H1 (cell line): ENCODE measurements around the gene RFX1. TPM values are rescaled to one million over a fixed set of nuclear protein-coding genes. Genes with fewer than 3 reads are reported as not detected.

Experiments used
- ASH2L ChIP-seq: fragments of 200-600, 300-600 bp; sonication (generic); IDR thresholded peaks from one replicate; pipeline ENCODE4 v1.7.1; 2017; ENCODE audit warnings: low read length
- ATF2 ChIP-seq: IDR thresholded peaks from 2 replicates; pipeline ENCODE4 v1.6.1; 2012; ENCODE audit warnings: low read length, inconsistent platforms
- BCL11A ChIP-seq, 2 experiments: IDR thresholded peaks; one replicate each; pipeline ENCODE4 v1.6.1; 2011; ENCODE audit warnings: low read depth in 2 of 2, low read length in 2 of 2, mild to moderate bottlenecking in 2 of 2
- CHD1 ChIP-seq: IDR thresholded peaks from 2 replicates; pipeline ENCODE4 v1.6.1; 2012; ENCODE audit warnings: low read depth, low read length, improper control_type of control experiment
- CHD7 ChIP-seq: fragments of 300-600 bp; sonication (generic); IDR thresholded peaks from 2 replicates; pipeline ENCODE4 v1.7.1; 2012; ENCODE audit warnings: low read length, moderate library complexity, mild to moderate bottlenecking, inconsistent platforms; ENCODE audit not compliant: insufficient replicate concordance
- RBBP5 ChIP-seq: IDR thresholded peaks from 2 replicates; pipeline ENCODE4 v1.7.1; 2012; ENCODE audit warnings: low read depth, mild to moderate bottlenecking, inconsistent platforms, low read length, moderate library complexity, borderline replicate concordance
- RFX5 ChIP-seq: IDR thresholded peaks from 2 replicates; pipeline ENCODE4 v1.6.1; 2011; ENCODE audit warnings: low read depth, low read length, improper control_type of control experiment, borderline replicate concordance
- TCF12 ChIP-seq: IDR thresholded peaks from 2 replicates; pipeline ENCODE4 v1.6.1; 2011; ENCODE audit warnings: low read depth, mild to moderate bottlenecking, low read length
- polyA plus RNA-seq, 7 experiments: library from polyadenylated mRNA; depleted of rRNA in 3 of 7; stranded (reverse) in 5 of 7; unstranded in 2 of 7; fragments of >200 nt in 5 of 7; fragments of 200-250 nt in 2 of 7; gene quantifications; 1 replicate in 5 of 7; 2 replicates in 1 of 7; 4 replicates in 1 of 7; pipeline versions ENCODE4 v1.2.1 to v1.2.3, GENCODE V29; 2011 to 2013; ENCODE audit warnings: missing spikeins in 2 of 7, mixed read lengths in 2 of 7
- total RNA-seq: library from RNA; stranded (reverse); fragmentation: NEBNext Ultra II Directional; extraction: Animal tissue kit (Norgen Biotek cat#: 25700); gene quantifications from 2 replicates; pipeline ENCODE4 v1.2.1, GENCODE V29; 2021

The RFX1 gene
- total and polyA plus RNA-seq, 2 of the 8 experiments (the other 6 are each of a cell fraction or from before 2014, with no cell fraction given) = 4.9 to 17.0 TPM

GRCh38 chr19:13935765-13936510 is 70.2 kb downstream of the RFX1 start (continued):
- TF ChIP-seq CHD7 (no peak), RBBP5 (peak; percentile 20; the same call in 1 of the 2 replicates), BCL11A (IDR thresholded peaks at IDR 0.05; ENCODE audit: low read depth in 2 of 2, low read length in 2 of 2) (no peak), RFX5 (no peak), ASH2L (peak; percentile 44), CHD1 (no peak), TCF12 (0 out of 2 replicates have a peak, but pooled peaks have one; percentile 28), ATF2 (no peak)
